ENCODE measurements around the gene LRRN4. TPM values are rescaled to one million over a fixed set of nuclear protein-coding genes. Genes with fewer than 3 reads are reported as not detected.

LRRN4 gene
- total and polyA plus RNA-seq, 2 of the 4 experiments (the other 2 are of a cell fraction), result under 0.01 to 0.19 TPM

DNA sequence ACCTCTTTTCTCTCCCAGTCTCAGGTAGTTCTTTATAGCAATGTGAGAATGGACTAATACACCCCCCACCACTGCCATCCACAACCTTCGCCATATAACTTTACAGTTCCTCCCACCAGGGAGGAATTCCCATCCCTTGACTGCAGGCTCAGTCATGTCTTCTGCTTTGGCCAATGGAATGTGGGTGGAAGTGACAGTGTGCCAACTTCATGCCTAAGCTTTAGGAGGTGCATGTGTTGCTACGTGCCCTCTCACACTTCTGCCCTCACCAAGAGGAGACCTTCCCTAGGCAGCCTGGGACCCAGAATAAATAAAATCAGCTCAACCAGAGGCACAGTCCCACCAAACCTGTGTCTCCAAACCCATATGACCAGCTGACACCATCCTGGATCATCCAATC is 33.0 kb upstream of the LRRN4 start:
- Histone ChIP-seq H3K27me3 (ENCODE audit: control insufficient read depth, insufficient read depth, low read length) (no peaks in the 10 kb centered on the region), H3K4me2 (ENCODE audit: low read depth, low read length) (no peak overlapping the region), H3K9ac (ENCODE audit: low read depth, low read length) (no peak overlapping the region), H2BK5ac (ENCODE audit: low read depth, low read length, poor library complexity, severe bottlenecking) (no peak overlapping the region), H3K56ac (ENCODE audit: extremely low read depth, insufficient read depth, low read length) (no peak overlapping the region), H3K9me3 (ENCODE audit: control insufficient read depth, insufficient read depth, low read length) (no peaks in the 10 kb centered on the region), H3K18ac (ENCODE audit: low read depth, low read length) (no peak overlapping the region), H3K23ac (ENCODE audit: low read depth, low read length) (no peak overlapping the region), H3K4me1 (ENCODE audit: control insufficient read depth, insufficient read depth, low read length) (no peaks in the 10 kb centered on the region), H4K5ac (ENCODE audit: low read depth, low read length) (no peak overlapping the region), H3K27ac (ENCODE audit: insufficient read depth, low read length) (no peak overlapping the region), H2BK120ac (ENCODE audit: low read depth, low read length) (no peak overlapping the region), H3K9me1 (ENCODE audit: insufficient read depth, low read length) (no peaks in the 10 kb centered on the region), H2AFZ (replicated peaks; ENCODE audit: low read length, poor library complexity) (no peak overlapping the region), H3K4me3 (ENCODE audit: insufficient read depth, low read depth, low read length) (no peak overlapping the region), H3K79me1 (ENCODE audit: low read depth in 1 of 2, low read length in 2 of 2) (no peaks in the 10 kb centered on the region), H4K8ac (ENCODE audit: low read depth in 2 of 2, low read length in 2 of 2) (no peak overlapping the region), H2BK15ac (ENCODE audit: low read depth, low read length) (no peak overlapping the region), H3K4ac (ENCODE audit: low read depth, low read length) (no peak overlapping the region), H4K20me1 (ENCODE audit: insufficient read depth, low read length) (no peaks in the 10 kb centered on the region), H4K91ac (ENCODE audit: insufficient read depth, low read depth, low read length) (no peak overlapping the region), H2BK20ac (ENCODE audit: low read depth, low read length) (no peak overlapping the region), H2AK9ac (replicated peaks; ENCODE audit: low read depth, low read length, poor library complexity) (no peak overlapping the region), H3K36me3 (ENCODE audit: control insufficient read depth, insufficient read depth, low read length) (no peaks in the 10 kb centered on the region), H3K14ac (replicated peaks; ENCODE audit: low read depth, low read length) (no peak overlapping the region), H2AK5ac (ENCODE audit: low read depth, low read length) (no peak overlapping the region)
- no TSS peak for BruUV-seq (replicated peaks)
- dilution Hi-C loops (cut with HindIII; ENCODE audit: low sequenced_read_pairs, unreplicated experiment) (no loop called here), intact Hi-C loops (cut with micrococcal nuclease) (no loop called here), in situ Hi-C loops (cut with MboI; ENCODE audit: low sequenced_read_pairs) (no loop called here)
- POLR2A ChIA-PET (ENCODE audit: unreplicated experiment), result no interaction called here
- no peak for ATAC-seq (ENCODE audit: low read depth)
- no peak for DNase-seq
- CTCF ChIA-PET, result no interaction called here
- no CpG with 5 or more reads among the region's 2 CpGs for WGBS, 2 experiments (ENCODE audit: extremely low coverage in 2 of 2, insufficient read length in 1 of 2)
- no peak for TF ChIP-seq RAD21 (IDR thresholded peaks at IDR 0.05; ENCODE audit: low read length)
- TF ChIP-seq, protein P1, sequence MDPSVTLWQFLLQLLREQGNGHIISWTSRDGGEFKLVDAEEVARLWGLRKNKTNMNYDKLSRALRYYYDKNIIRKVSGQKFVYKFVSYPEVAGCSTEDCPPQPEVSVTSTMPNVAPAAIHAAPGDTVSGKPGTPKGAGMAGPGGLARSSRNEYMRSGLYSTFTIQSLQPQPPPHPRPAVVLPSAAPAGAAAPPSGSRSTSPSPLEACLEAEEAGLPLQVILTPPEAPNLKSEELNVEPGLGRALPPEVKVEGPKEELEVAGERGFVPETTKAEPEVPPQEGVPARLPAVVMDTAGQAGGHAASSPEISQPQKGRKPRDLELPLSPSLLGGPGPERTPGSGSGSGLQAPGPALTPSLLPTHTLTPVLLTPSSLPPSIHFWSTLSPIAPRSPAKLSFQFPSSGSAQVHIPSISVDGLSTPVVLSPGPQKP (IDR thresholded peaks at IDR 0.05; ENCODE audit: borderline replicate concordance, low read depth, low read length), result no peak
- TF ChIP-seq RFX5 (IDR thresholded peaks at IDR 0.05; ENCODE audit: low read depth, low read length), result no peak
- no peak for TF ChIP-seq POLR2A (IDR thresholded peaks at IDR 0.05; ENCODE audit: low read depth, low read length)
- TF ChIP-seq CHD1 (IDR thresholded peaks at IDR 0.05; ENCODE audit: low read depth, low read length), result no peak
- no peak for TF ChIP-seq NFE2L2 (IDR thresholded peaks at IDR 0.05; ENCODE audit: low read depth, low read length)
- TF ChIP-seq BHLHE40 (IDR thresholded peaks at IDR 0.05; ENCODE audit: low read depth, low read length), result no peak
- no peak for TF ChIP-seq FOS (IDR thresholded peaks at IDR 0.05; ENCODE audit: low read depth, low read length)
- no peak for TF ChIP-seq MXI1 (IDR thresholded peaks at IDR 0.05; ENCODE audit: borderline replicate concordance, low read depth, low read length)

All from IMR-90 (cell line).